ENCODE results near the gene TTC31. TPM values are rescaled to one million over a fixed set of nuclear protein-coding genes. Genes with fewer than 3 reads are reported as not detected.

The TTC31 gene
- total RNA-seq, 1 donor from 2014 or later, result 49.1 TPM

DNA sequence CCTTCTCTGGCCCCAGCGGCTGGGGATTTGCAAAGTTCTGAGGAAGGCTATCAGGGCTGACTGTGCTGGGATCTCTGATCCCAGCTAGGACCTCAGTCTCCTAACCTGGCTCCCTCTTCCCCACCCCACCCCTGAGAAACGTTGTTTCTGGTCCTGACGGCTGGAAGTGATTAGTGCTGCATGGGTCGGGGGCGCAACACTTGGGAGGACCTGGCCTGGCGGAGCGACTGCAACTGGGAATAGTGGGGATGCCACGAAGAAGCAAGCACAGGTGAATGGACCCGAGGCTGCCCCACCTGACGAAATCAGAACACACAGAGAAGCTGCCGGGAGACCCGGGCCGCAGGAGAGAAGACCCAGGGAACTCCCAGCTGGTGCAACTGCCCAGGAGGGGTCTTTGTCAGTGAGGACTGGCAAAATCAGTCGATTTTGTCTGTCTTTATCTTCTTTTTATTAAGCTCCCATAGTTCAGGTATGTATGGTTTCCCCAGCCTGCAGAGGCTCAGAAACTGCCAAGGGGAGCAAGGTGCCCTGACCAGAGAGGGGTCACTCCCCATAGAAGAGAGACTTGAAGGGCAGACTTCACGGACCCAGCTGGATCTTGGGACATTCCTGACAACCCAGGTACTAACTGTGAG is 17.2 kb downstream of the TTC31 start:
- Mint-ChIP-seq H3K4me1 (peaks cover 54% of the 10 kb centered on the region), H3K4me3 (peak overlapping the region; percentile 32), H3K27ac (no peak overlapping the region), H3K9me3 (no peaks in the 10 kb centered on the region), H3K27me3 (peaks cover 38% of the 10 kb centered on the region), H3K36me3 (ENCODE audit: low read depth) (peaks cover 14% of the 10 kb centered on the region)
- ChIA-PET POLR2A (interaction anchor here (1.0 to 2.5 kb wide), 9 partner anchors 9 to 88 kb away, joined by 3 to 11 read pairs (median 4); partner anchors contain the start of genes AUP1, CCDC142, HTRA2 and MRPL53), CTCF (interaction anchor here (0.9 to 1.5 kb wide), 3 partner anchors 17 to 85 kb away, joined by 3 to 5 read pairs (median 3); partner anchors contain the start of genes CCDC142 and TTC31)
- no peak for ATAC-seq (ENCODE audit: low read depth)
- intact Hi-C loops (cut with micrococcal nuclease), result loop anchor here (2.0 to 10.0 kb wide), 3 partner anchors 15 to 335 kb away; partner anchors contain the start of genes HK2, SEMA4F and TLX2
- DNase-seq, result no peak
- TF ChIP-seq, protein P1, sequence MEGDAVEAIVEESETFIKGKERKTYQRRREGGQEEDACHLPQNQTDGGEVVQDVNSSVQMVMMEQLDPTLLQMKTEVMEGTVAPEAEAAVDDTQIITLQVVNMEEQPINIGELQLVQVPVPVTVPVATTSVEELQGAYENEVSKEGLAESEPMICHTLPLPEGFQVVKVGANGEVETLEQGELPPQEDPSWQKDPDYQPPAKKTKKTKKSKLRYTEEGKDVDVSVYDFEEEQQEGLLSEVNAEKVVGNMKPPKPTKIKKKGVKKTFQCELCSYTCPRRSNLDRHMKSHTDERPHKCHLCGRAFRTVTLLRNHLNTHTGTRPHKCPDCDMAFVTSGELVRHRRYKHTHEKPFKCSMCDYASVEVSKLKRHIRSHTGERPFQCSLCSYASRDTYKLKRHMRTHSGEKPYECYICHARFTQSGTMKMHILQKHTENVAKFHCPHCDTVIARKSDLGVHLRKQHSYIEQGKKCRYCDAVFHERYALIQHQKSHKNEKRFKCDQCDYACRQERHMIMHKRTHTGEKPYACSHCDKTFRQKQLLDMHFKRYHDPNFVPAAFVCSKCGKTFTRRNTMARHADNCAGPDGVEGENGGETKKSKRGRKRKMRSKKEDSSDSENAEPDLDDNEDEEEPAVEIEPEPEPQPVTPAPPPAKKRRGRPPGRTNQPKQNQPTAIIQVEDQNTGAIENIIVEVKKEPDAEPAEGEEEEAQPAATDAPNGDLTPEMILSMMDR (IDR thresholded peaks at IDR 0.05), result no peak

DNA sequence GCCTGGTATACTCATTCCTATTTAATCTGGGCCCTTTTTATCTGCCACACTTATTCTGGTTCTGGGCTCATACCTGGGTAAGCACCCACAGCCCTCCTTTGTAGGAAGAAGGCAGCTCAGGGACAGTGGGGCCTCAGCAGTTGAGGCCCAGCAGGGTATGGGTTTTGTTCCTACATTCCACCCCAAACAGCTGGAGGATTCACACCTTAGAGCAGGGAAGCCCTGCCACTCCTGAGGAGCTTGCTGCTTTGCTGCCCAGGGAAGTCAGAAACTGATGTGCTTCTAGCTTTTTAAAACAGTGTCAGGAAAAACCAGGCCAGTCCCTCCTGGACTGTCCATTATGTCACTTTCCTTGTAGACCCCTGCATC is 17.7 kb downstream of the TTC31 start:
- POLR2A ChIA-PET, result interaction anchor here (0.7 to 2.5 kb wide), 8 partner anchors 8 to 87 kb away, joined by 3 to 11 read pairs (median 4); partner anchors contain the start of genes AUP1, CCDC142, HTRA2 and MRPL53
- TF ChIP-seq, protein P1 (IDR thresholded peaks at IDR 0.05), result no peak
- no peak overlapping the region for H3K27ac Mint-ChIP-seq
- CTCF ChIA-PET, result interaction anchor here (1.1 to 1.5 kb wide), 4 partner anchors 29 to 90 kb away, joined by 3 to 5 read pairs (median 4); partner anchors contain the start of genes AUP1 and HTRA2
- H3K36me3 Mint-ChIP-seq (ENCODE audit: low read depth), result peaks cover 19% of the 10 kb centered on the region
- DNase-seq, result no peak
- no peaks in the 10 kb centered on the region for H3K9me3 Mint-ChIP-seq
- no peak for ATAC-seq (ENCODE audit: low read depth)
- H3K4me3 Mint-ChIP-seq, result no peak overlapping the region
- H3K4me1 Mint-ChIP-seq, result peaks cover 59% of the 10 kb centered on the region
- H3K27me3 Mint-ChIP-seq, result peaks cover 38% of the 10 kb centered on the region
- intact Hi-C loops (cut with micrococcal nuclease), result loop anchor here (10.0 kb wide), 2 partner anchors 154 to 334 kb away; partner anchors contain the start of genes HK2 and SEMA4F

DNA sequence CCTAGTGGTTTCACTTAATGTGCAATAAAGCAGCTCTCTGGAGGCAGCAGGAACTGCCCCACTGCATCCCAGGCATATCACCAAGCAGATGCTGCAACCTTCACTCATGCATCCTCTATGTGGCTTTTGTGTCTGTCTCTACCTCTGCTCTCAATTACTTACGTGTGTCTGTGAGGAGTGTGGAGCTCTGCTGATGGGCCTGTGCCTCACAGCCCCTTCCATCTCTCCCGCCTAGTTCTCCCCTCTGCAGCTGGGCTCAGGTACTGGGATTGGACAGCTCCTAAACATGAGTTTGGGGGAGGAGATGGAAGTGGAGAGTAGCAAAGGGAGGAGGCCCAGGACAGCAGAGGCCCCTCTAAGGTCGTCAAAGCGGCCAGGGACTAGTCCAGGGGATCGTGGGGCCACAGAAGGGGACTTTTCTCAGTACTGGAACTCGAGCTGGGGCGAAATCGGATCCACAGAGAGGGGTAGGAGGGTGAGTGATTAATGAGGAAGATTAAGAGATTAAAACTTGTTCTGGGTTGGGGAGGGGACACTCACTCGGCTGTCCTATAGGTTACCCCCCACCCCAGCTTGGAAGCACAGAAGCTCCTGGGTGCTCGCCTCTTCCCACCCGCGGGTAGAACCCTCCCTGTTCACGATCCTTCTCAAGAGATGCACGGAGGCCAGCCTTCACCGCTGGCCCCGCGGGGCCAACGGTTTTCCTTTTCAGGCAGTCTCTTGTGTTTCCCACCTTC is 18.6 kb downstream of the TTC31 start:
- H3K27ac Mint-ChIP-seq, result no peak overlapping the region
- ChIA-PET POLR2A (interaction anchor here (0.6 to 2.3 kb wide), 6 partner anchors 11 to 96 kb away, joined by 3 to 10 read pairs (median 4); partner anchors contain the start of genes AUP1, CCDC142, HTRA2 and MRPL53), CTCF (interaction anchor here (1.1 to 1.4 kb wide), 3 partner anchors 28 to 89 kb away, joined by 3 to 4 read pairs (median 3); partner anchors contain the start of genes AUP1 and HTRA2)
- no peak for DNase-seq
- TF ChIP-seq, protein P1 (IDR thresholded peaks at IDR 0.05), result no peak
- peak overlapping the region; percentile 81 for H3K4me3 Mint-ChIP-seq
- H3K9me3 Mint-ChIP-seq, result no peaks in the 10 kb centered on the region
- intact Hi-C loops (cut with micrococcal nuclease), result loop anchor here (10.0 kb wide), 2 partner anchors 153 to 333 kb away; partner anchors contain the start of genes HK2 and SEMA4F
- no peak for ATAC-seq (ENCODE audit: low read depth)
- H3K4me1 Mint-ChIP-seq, result peaks cover 62% of the 10 kb centered on the region
- peaks cover 38% of the 10 kb centered on the region for H3K27me3 Mint-ChIP-seq
- H3K36me3 Mint-ChIP-seq (ENCODE audit: low read depth), result peaks cover 22% of the 10 kb centered on the region

DNA sequence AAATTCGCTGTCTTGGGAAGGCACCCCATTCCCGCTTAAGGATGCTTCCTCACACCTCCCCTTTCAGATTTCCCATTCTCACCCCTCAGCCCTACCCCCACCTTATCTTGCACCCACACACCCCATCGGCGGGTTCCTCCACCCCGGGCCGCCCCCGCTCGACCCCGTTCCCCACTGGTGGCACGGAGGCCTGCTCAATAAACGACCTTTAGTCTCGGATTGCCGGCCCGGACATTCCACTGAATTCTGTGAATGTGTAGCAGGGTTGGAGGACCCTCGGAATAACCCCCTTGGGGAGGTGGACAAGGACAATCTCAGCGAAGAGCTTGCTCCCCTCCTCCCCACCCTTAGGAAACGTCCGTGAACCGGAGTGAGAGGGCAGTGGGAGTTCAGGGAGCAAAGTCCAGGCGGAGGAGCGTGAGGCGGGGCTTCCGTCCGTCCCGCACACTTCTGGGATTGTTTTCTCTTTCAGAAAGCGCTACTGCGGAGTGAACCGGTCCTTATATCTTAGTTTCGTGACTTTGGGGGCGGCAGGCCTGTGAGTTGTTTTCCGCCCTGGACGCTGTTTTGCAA is 19.4 kb downstream of the TTC31 start:
- H3K4me3 Mint-ChIP-seq, result peak overlapping the region; percentile 81
- peaks cover 27% of the 10 kb centered on the region for H3K36me3 Mint-ChIP-seq (ENCODE audit: low read depth)
- DNase-seq (no peak), ATAC-seq (ENCODE audit: low read depth) (no peak)
- peak overlapping the region; percentile 61 for H3K27ac Mint-ChIP-seq
- intact Hi-C loops (cut with micrococcal nuclease), result loop anchor here (10.0 kb wide), 2 partner anchors 153 to 333 kb away; partner anchors contain the start of genes HK2 and SEMA4F
- H3K27me3 Mint-ChIP-seq, result peaks cover 38% of the 10 kb centered on the region
- POLR2A ChIA-PET, result interaction anchor here (1.1 to 2.3 kb wide), 3 partner anchors 10 to 27 kb away, joined by 3 to 10 read pairs (median 4); partner anchors contain the start of genes AUP1 and HTRA2
- no peaks in the 10 kb centered on the region for H3K9me3 Mint-ChIP-seq
- CTCF ChIA-PET, result no interaction called here
- peaks cover 69% of the 10 kb centered on the region for H3K4me1 Mint-ChIP-seq
- TF ChIP-seq, protein P1 (IDR thresholded peaks at IDR 0.05), result no peak

Data from activated B cell treated with CpG ODN at 0.5 μM for 24 hours (primary cell).